SK-N-SH treated with all-trans-retinoic acid at 6 μM for 48 hours (cell line): ENCODE data around the gene SSR4.
A peak's percentile ranks its signal among the peaks of the same experiment; 100 is the strongest.

Source experiments
- ATAC-seq: fragments of 200-7000 bp; cut with Tn5 transposase; 3 replicates; pipeline ENCODE4 v1.9.1; 2020; ENCODE audit warnings: mild to moderate bottlenecking, moderate library complexity
- ARNTL ChIP-seq: fragments of 450-650 bp; formaldehyde crosslinking; IDR thresholded peaks from 2 replicates; pipeline ENCODE4 v1.5.0; 2020; ENCODE audit warnings: low read depth, mild to moderate bottlenecking, moderate library complexity, borderline replicate concordance
- BACH2 ChIP-seq: fragments of 250-450 bp; sonication (Bioruptor Pico); IDR thresholded peaks from 2 replicates; pipeline ENCODE4 v1.9.0; 2021; ENCODE audit warnings: mild to moderate bottlenecking, borderline replicate concordance
- CREB5 ChIP-seq: fragments of 250-450 bp; sonication (Bioruptor Pico); IDR thresholded peaks from 2 replicates; pipeline ENCODE4 v1.5.1; 2020; ENCODE audit warnings: low read depth, mild to moderate bottlenecking, moderate library complexity
- CSDC2 ChIP-seq: fragments of 250-450 bp; sonication (Bioruptor Pico); IDR thresholded peaks from 2 replicates; pipeline ENCODE4 v1.5.0; 2020; ENCODE audit warnings: mild to moderate bottlenecking, moderate library complexity
- CSRNP3 ChIP-seq: fragments of 250-450 bp; sonication (Bioruptor Pico); IDR thresholded peaks from 2 replicates; pipeline ENCODE4 v1.5.1; 2021; ENCODE audit warnings: mild to moderate bottlenecking, moderate library complexity
- ESRRG ChIP-seq: fragments of 250-450 bp; sonication (Bioruptor Pico); IDR thresholded peaks from 2 replicates; pipeline ENCODE4 v1.6.1; 2021; ENCODE audit warnings: mild to moderate bottlenecking
- GLIS3 ChIP-seq: fragments of 250-450 bp; sonication (Bioruptor Pico); IDR thresholded peaks from 2 replicates; pipeline ENCODE4 v1.5.0; 2020; ENCODE audit warnings: mild to moderate bottlenecking, moderate library complexity
- ISL1 ChIP-seq: fragments of 250-450 bp; sonication (Bioruptor Pico); IDR thresholded peaks from 2 replicates; pipeline ENCODE4 v2.1.2; 2022; ENCODE audit warnings: mild to moderate bottlenecking, moderate library complexity
- PATZ1 ChIP-seq: fragments of 250-450 bp; sonication (Bioruptor Pico); IDR thresholded peaks from 2 replicates; pipeline ENCODE4 v1.8.0; 2020; ENCODE audit warnings: mild to moderate bottlenecking, moderate library complexity, borderline replicate concordance
- POU6F1 ChIP-seq: fragments of 250-450 bp; sonication (Bioruptor Pico); IDR thresholded peaks from 2 replicates; pipeline ENCODE4 v1.8.0; 2021; ENCODE audit warnings: low read depth, mild to moderate bottlenecking, moderate library complexity, borderline replicate concordance
- PPARA ChIP-seq: fragments of 250-450 bp; sonication (Bioruptor Pico); IDR thresholded peaks from 2 replicates; pipeline ENCODE4 v1.5.0; 2020; ENCODE audit warnings: mild to moderate bottlenecking, borderline replicate concordance
- TCF4 ChIP-seq: fragments of 250-450 bp; sonication (Bioruptor Pico); IDR thresholded peaks from 2 replicates; pipeline ENCODE4 v1.8.0; 2021; ENCODE audit warnings: mild to moderate bottlenecking, moderate library complexity, borderline replicate concordance
- TOX ChIP-seq: fragments of 250-450 bp; sonication (Bioruptor Pico); IDR thresholded peaks from 2 replicates; pipeline ENCODE4 v1.8.0; 2021; ENCODE audit warnings: mild to moderate bottlenecking, moderate library complexity, borderline replicate concordance
- TSHZ2 ChIP-seq: fragments of 250-450 bp; sonication (Bioruptor Pico); IDR thresholded peaks from 2 replicates; pipeline ENCODE4 v1.5.0; 2020; ENCODE audit warnings: mild to moderate bottlenecking, moderate library complexity
- ZC3H10 ChIP-seq: fragments of 250-450 bp; sonication (Bioruptor Pico); IDR thresholded peaks from 2 replicates; pipeline ENCODE4 v1.5.1; 2021; ENCODE audit warnings: mild to moderate bottlenecking, moderate library complexity
- ZFP3 ChIP-seq: fragments of 250-450 bp; sonication (Bioruptor Pico); IDR thresholded peaks from 2 replicates; pipeline ENCODE4 v1.5.0; 2020; ENCODE audit warnings: mild to moderate bottlenecking, moderate library complexity
- ZFP30 ChIP-seq: fragments of 450-650 bp; formaldehyde crosslinking; IDR thresholded peaks from 2 replicates; pipeline ENCODE4 v1.5.0; 2022; ENCODE audit warnings: mild to moderate bottlenecking, moderate library complexity
- ZNF565 ChIP-seq: fragments of 450-650 bp; formaldehyde crosslinking; conservative IDR thresholded peaks from 2 replicates; pipeline ENCODE4 v1.5.0; 2020; ENCODE audit warnings: low read depth, mild to moderate bottlenecking, moderate library complexity
- ZNF70 ChIP-seq: fragments of 450-650 bp; formaldehyde crosslinking; IDR thresholded peaks from 2 replicates; pipeline ENCODE4 v1.5.0; 2020; ENCODE audit warnings: mild to moderate bottlenecking, moderate library complexity
- ZNF8 ChIP-seq: fragments of 450-650 bp; formaldehyde crosslinking; IDR thresholded peaks from 2 replicates; pipeline ENCODE4 v1.5.0; 2020; ENCODE audit warnings: mild to moderate bottlenecking, moderate library complexity

SSR4 gene

GRCh38 chrX:153828723-153829548 is 34.5 kb downstream of the SSR4 start (continued):
- no peak for TF ChIP-seq CREB5 (CRISPR knock-in tag)

GRCh38 chrX:153829549-153829798 is 35.0 kb downstream of the SSR4 start:
- TF ChIP-seq CSRNP3 (no peak), PPARA (CRISPR knock-in tag) (no peak), TOX (no peak), POU6F1 (no peak), CSDC2 (CRISPR knock-in tag) (no peak), TCF4 (CRISPR knock-in tag) (no peak), ZNF8 (CRISPR knock-in tag) (no peak), ZNF70 (CRISPR knock-in tag) (no peak), GLIS3 (CRISPR knock-in tag) (no peak), ZC3H10 (no peak), ISL1 (no peak), BACH2 (CRISPR knock-in tag) (no peak), ESRRG (CRISPR knock-in tag) (no peak), ARNTL (CRISPR knock-in tag) (no peak), ZNF565 (CRISPR knock-in tag) (no peak), ZFP3 (CRISPR knock-in tag) (no peak)
- peak; percentile 11; the same call in 2 of the 3 replicates for ATAC-seq

- ATAC-seq = peak; percentile 32
- TF ChIP-seq ZNF70 (CRISPR knock-in tag) = no peak
- no peak for TF ChIP-seq ZC3H10
- TF ChIP-seq PPARA (CRISPR knock-in tag) = no peak
- no peak for TF ChIP-seq ZNF8 (CRISPR knock-in tag)
- TF ChIP-seq TSHZ2 (CRISPR knock-in tag) = no peak
- no peak for TF ChIP-seq CREB5 (CRISPR knock-in tag)
- TF ChIP-seq ESRRG (CRISPR knock-in tag) = no peak
- no peak for TF ChIP-seq ZFP30 (CRISPR knock-in tag)
- no peak for TF ChIP-seq ZFP3 (CRISPR knock-in tag)
- TF ChIP-seq TOX = no peak
- no peak for TF ChIP-seq TCF4 (CRISPR knock-in tag)
- no peak for TF ChIP-seq POU6F1
- TF ChIP-seq CSRNP3 = no peak
- TF ChIP-seq GLIS3 (CRISPR knock-in tag) = no peak
- TF ChIP-seq PATZ1 (CRISPR knock-in tag) = no peak
- TF ChIP-seq ARNTL (CRISPR knock-in tag) = no peak
Measured at GRCh38 chrX:153829799-153830639, 35.6 kb downstream of the SSR4 start, which contains the start of gene PDZD4. Gene PDZD4 (minus strand): TSS chrX:153830544. CDS start chrX:153830298, 246 bp downstream.
